Measurements from ENCODE around the gene MAMLD1.
A peak's percentile ranks its signal among the peaks of the same experiment; 100 is the strongest.

MAMLD1 gene

GRCh38 chrX:150517303-150517910, 154.3 kb downstream of the MAMLD1 start:
- TF ChIP-seq CTCF (IDR thresholded peaks at IDR 0.05; ENCODE audit: insufficient read depth, low read depth, low read length, missing control alignments): no peak
- H3K4me3 ChIP-seq (ENCODE audit: low read length): no peak overlapping the region
- DNase-seq (ENCODE audit: low read depth): peak; percentile 9

DNA sequence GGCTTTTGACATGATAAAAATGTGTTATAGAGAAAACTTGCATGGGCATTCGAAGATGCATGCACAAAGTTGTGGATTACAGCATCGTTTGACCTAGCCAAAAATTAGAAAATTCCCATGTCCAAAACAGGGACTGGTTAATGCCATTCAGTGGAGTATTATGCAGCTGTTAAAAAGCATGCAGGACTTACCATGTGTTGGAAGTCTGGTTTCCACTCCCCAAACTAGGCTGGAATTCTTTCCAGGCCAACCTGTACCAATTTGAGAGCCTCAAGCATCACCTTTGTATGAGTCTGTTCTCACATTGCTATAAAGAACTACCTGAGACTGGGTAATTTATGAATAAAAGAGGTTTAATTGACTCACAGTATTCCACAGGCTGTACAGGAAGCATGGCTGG, 159.4 kb downstream of the MAMLD1 start:
- TF ChIP-seq CTCF (IDR thresholded peaks at IDR 0.05; ENCODE audit: insufficient read depth, low read depth, low read length, missing control alignments): no peak
- DNase-seq (ENCODE audit: low read depth): no peak
- no peak overlapping the region for H3K4me3 ChIP-seq (ENCODE audit: low read length)

GRCh38 chrX:150525061-150525919, 162.2 kb downstream of the MAMLD1 start:
- TF ChIP-seq CTCF (IDR thresholded peaks at IDR 0.05; ENCODE audit: insufficient read depth, low read depth, low read length, missing control alignments): no peak
- H3K4me3 ChIP-seq (ENCODE audit: low read length): no peak overlapping the region
- DNase-seq (ENCODE audit: low read depth): no peak

DNA sequence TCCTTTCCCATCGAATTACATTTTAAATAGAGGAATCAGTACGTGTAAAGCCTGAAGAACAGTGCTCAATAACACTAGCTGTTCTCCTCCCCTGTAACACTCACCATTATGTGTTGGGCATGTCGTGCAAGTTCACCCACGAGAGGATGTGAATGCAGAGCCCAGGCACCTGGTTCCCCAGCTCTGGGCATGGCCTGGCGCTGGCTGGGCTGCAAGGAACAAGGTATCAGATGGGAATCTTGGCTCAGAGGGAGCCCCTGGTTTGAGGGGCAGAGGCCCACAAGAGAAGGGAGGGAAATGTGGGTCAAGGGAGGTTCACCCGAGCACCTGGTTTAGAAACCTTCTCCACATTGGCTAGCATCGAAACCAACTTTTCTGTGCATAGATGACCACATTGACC, 163.6 kb downstream of the MAMLD1 start:
- H3K4me3 ChIP-seq (ENCODE audit: low read length): no peak overlapping the region
- DNase-seq (ENCODE audit: low read depth): no peak
- TF ChIP-seq CTCF (IDR thresholded peaks at IDR 0.05; ENCODE audit: insufficient read depth, low read depth, low read length, missing control alignments): no peak

DNA sequence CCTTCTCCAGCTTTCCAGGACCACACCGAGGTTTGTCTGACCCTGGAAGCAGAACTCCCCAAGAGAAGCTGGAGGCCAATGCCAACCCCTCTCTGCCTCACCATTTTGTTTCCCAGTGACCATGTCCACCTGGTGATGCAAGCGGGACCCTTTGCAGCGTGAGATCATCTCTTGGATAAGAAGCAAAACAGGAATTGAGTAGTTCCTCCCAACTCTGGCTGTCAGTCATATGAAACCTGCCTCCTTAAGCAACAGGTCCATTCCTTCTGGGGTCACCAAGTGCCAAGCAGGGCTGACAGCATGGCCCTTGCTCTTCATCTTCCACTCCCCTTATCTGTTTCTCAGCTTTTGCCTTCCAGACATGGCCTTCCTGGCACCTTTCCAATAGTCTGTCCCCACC, 164.0 kb downstream of the MAMLD1 start:
- no peak for DNase-seq (ENCODE audit: low read depth)
- no peak for TF ChIP-seq CTCF (IDR thresholded peaks at IDR 0.05; ENCODE audit: insufficient read depth, low read depth, low read length, missing control alignments)

DNA sequence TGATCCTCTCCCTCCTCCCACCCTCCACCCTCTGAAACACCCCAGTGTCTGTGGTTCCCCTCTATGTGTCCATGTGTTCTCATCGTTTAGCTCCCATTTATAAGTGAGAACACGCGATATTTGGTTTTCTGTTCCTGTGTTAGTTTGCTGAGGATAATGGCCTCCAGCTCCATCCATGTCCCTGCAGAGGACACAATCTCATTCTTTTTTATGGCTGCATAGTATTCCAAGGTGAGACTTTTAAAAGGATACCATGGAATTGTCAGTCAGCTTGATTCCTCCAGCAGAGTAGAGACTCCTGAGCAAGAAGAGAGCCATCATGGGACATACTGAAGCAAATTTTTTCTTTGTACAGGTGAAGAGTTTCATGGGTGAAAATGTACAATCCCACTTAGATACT, 166.5 kb downstream of the MAMLD1 start:
- TF ChIP-seq CTCF (IDR thresholded peaks at IDR 0.05; ENCODE audit: insufficient read depth, low read depth, low read length, missing control alignments): no peak
- no peak overlapping the region for H3K4me3 ChIP-seq (ENCODE audit: low read length)
- DNase-seq (ENCODE audit: low read depth): no peak

More for the DNA sequence above, 164.0 kb downstream of the MAMLD1 start:
- H3K4me3 ChIP-seq (ENCODE audit: low read length): no peak overlapping the region

Measured in epithelial cell of esophagus (primary cell).